CD4-positive, alpha-beta T cell treated with Interleukin-17A for 1 hour (primary cell): ENCODE measurements around the gene CEP131.
A peak's percentile ranks its signal among the peaks of the same experiment; 100 is the strongest.
"Not testable (repeated sequence)": the region's sequence is repeated elsewhere in the genome, so short reads cannot be mapped to it uniquely, and the experiment has no call there.

Source experiments
- DNase-seq: peaks from one replicate; pipeline ENCODE4 v3.0.0-alpha.2; 2020

The CEP131 gene

GRCh38 chr17:81162491-81162890 lies 60.3 kb downstream of the CEP131 start:
- DNase-seq = no peak

GRCh38 chr17:81161972-81162371 lies 60.8 kb downstream of the CEP131 start:
- no peak for DNase-seq

GRCh38 chr17:81161536-81161935 lies 61.2 kb downstream of the CEP131 start:
- no peak for DNase-seq

DNA sequence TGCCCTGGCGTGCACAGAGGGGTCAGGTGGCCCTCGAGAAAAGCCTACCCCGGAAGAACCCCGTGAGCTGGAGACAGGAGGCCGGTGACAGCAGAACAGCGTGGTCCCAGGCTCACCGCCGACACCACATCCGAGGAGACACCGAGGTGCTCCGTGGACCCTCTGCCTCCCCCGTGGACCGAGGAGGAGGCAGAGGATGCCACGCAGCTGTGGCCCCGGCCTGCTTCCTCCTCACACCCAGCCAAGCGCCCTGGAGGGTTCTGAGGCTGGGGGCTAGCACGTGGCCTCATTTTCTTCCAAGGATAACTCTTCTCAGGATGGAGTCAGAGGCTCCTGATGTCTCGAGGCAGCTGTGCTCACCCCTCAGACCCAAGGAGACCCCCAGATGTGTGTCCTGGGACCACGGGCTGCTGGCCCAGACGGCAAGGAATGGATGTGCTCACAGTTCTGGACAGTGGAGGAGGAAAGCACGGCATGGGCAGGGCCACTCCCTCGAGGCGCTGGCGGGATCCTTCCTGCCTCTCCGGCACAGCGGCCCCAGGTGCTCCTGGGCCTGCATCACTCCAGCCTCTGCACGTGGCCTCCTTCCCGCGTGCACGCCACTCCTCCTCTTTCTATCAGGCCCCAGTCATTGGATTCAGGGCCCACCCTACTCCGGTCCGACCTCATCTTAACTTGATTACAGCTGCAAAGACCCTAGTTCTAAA lies 61.9 kb downstream of the CEP131 start:
- DNase-seq = no peak

DNA sequence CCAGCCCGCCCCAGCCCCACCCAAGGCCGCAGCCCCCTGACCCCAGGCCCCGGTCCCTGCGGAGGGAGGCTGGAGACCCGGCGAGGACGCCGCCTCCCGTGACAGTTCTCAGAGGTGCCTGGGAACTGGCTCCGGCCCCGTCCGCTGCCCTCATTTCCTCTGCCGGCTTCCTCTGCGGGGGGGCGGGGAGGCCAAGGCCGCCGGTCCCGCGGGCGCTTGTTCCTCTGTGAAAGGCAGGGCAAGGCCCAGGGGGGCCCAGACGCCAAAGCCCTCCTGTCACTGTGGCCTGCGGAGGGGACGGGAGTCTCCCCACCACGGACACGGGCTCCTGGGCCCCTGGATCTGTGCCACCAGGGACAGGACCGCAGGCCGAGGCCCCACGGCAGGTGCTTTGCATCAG lies 62.5 kb downstream of the CEP131 start:
- DNase-seq = peak; percentile 3

GRCh38 chr17:81159611-81160265 lies 63.0 kb downstream of the CEP131 start:
- DNase-seq = no peak

DNA sequence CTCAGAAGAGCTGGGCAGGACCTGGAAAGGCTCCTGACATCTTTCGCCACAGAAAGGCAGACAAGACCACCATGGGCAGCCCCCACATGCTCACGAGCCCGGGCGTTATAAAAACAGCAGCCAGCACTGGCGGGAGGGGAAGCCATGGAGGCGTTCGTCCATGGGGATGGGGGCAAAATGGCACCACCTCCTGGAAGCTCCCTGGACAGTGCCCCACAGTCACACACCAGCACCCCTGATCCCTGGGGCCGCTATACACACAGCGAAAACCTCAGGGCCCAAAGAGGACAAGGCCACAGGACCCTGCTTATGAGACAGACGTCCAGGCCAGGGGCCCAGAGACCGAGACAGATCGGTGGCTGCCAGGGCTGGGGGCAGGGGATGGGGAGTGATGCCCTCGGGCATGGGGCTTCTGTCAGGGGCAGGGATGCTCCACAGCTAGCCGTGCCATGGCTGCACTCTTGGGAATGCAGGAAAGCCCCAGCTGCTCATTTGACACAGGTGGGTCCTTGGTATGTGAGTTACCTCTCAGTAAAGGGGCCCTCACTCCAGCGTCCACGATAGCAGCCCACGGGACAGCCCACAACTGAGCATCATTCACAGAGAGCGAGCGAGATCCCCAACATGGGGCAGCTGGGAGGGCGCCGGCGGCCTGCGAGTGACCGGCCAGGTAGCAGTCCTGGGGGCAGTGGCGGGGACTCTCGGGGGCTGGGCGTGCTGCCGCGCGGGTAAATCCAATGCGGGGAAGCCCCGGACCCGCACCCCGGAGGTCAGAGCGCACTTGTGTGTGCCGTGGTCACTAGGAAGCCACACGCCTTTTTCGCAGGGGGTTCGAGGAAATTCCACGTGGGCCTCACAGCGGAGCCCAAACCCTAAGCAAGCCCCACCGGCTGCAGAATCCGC lies 63.8 kb downstream of the CEP131 start:
- no peak for DNase-seq

- no peak for DNase-seq
Measured at GRCh38 chr17:81157848-81158687, 64.7 kb downstream of the CEP131 start.

DNA sequence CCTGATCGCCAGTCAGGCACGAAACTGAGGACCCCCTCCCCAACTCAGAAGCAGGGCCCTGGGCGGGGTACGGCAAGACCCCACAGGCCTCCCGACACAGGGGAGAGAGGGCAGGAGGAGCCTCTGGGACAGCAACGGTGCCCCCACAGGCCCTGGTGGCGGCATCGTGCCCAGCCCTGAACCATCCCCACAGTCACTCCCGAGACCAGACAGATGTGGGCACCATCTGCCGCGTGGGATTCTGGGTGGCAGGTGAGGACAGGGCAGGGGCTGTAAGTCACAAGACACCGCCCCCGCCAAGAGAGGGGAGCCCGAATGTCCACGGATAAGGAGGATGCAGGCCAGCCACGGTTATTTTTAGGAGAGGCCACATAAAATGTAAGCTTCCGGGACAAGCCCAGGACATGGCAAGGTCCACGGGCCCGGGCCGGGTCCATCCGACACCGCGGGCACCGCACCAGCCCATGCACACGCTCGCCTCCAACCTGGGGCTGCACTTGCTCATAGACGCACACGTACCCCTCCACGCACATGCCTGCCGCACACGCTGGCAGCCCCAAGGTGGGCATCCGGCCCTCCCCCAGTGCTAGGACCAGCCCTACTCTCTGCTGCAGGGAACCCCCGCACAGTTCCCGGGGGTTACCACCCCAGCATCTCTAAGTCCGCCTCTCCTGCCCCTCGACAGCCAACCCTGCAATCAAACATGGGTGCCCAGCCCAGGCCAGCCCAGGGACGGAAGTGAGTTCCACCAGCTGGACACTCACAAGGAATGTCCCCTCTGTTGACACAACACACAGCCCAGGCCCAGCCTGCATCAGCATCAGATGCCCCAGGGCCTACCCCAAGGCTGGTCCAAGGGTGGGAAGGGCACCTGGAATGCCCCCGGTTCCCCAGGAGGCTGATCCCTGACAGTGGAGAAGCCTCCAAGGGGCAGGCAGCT lies 65.6 kb downstream of the CEP131 start:
- no peak for DNase-seq

- DNase-seq = no peak
Measured at GRCh38 chr17:81154961-81155360, 67.8 kb downstream of the CEP131 start.

DNA sequence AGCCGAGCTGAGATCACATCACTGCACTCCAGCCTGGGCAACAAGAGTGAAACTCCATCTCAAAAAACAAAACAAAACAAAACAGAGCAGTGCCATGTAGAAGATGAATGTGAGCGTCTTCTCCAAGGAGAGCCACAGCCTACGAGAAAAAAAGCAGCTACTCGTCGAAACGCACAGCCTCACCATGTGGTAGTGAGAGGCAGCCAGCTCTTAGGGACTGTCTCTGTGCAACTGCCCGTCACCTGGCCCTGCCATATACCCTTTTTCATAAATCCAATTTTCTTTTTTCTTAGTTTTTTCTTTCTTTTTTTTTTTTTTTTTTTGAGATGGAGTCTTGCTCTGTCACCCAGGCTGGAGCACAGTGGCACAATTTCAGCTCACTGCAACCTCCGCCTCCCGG lies 68.7 kb downstream of the CEP131 start:
- DNase-seq = not testable (repeated sequence)

- peak; percentile 46 for DNase-seq
Measured at GRCh38 chr17:81153340-81153803, 69.4 kb downstream of the CEP131 start.

- no peak for DNase-seq
Measured at GRCh38 chr17:81152288-81152828, 70.4 kb downstream of the CEP131 start.

GRCh38 chr17:81151278-81151677 lies 71.5 kb downstream of the CEP131 start:
- no peak for DNase-seq

GRCh38 chr17:81150377-81151077 lies 72.2 kb downstream of the CEP131 start:
- DNase-seq = no peak

- no peak for DNase-seq
Measured at GRCh38 chr17:81148986-81149533, 73.7 kb downstream of the CEP131 start.

GRCh38 chr17:81148571-81148970 lies 74.2 kb downstream of the CEP131 start:
- no peak for DNase-seq

DNA sequence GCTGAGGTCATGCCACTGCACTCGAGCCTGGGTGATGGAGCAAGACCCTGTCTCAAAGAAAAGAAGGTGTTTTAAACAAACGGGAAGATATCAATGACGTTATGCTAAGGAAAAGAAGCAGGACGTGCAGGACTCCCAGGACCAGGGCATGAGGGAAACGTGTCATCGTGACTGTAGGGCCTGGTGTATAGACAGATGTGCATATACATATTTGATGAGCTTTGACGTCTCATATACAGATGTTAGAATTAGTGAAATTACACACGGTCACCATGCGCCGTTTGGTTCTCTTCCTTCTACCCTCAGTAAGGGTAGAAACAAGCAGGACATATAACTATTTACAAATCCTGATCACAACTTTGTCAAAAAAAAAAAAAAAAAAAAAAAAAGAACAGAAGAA lies 75.1 kb downstream of the CEP131 start:
- DNase-seq = no peak

DNA sequence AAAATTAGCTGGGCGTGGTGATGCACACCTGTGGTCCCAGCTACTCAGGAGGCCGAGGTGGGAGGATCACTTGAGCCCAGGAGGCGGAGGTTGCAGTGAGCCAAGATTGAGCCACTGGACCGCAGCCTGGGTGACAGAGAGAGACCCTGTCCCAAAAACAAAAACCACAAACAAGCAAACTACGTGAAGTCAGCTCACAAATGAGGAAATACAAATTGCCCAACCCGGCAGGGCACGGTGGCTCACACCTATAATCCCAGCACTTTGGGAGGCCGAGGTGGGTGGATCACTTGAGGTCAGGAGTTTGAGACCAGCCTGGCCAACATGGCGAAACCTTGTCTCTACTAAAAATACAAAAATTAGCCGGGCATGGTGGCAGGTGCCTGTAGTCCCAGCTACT lies 76.6 kb downstream of the CEP131 start:
- not testable (repeated sequence) for DNase-seq

GRCh38 chr17:81144423-81144781 lies 78.4 kb downstream of the CEP131 start:
- DNase-seq = no peak
